ENCODE results near the gene GM2A. TPM values are rescaled to one million over a fixed set of nuclear protein-coding genes. Genes with fewer than 3 reads are reported as not detected.

The GM2A gene
- total and polyA plus RNA-seq, 2 of the 13 experiments (the other 11 are each of a cell fraction or from before 2014, with no cell fraction given) = 14.6 to 29.6 TPM

- TF ChIP-seq JDP2 (CRISPR knock-in tag; IDR thresholded peaks at IDR 0.05; ENCODE audit: borderline replicate concordance) (no peak), CENPT (CRISPR knock-in tag; IDR thresholded peaks at IDR 0.05; ENCODE audit: low read depth) (no peak), PBX2 (CRISPR knock-in tag; IDR thresholded peaks at IDR 0.05) (no peak), THAP8 (CRISPR knock-in tag; IDR thresholded peaks at IDR 0.05; ENCODE audit: borderline replicate concordance) (no peak), ZNF484 (CRISPR knock-in tag; IDR thresholded peaks at IDR 0.05; ENCODE audit: borderline replicate concordance, low read depth) (no peak), ZNF792 (CRISPR knock-in tag; IDR thresholded peaks at IDR 0.05) (no peak), SIX4 (CRISPR knock-in tag; IDR thresholded peaks at IDR 0.05) (no peak), AGO1 (IDR thresholded peaks at IDR 0.05; ENCODE audit: low read depth, low read length, poor library complexity, severe bottlenecking) (no peak), PLRG1 (conservative IDR thresholded peaks at IDR 0.05) (no peak), HHEX (CRISPR knock-in tag; IDR thresholded peaks at IDR 0.05) (no peak), ZNF720 (CRISPR knock-in tag; IDR thresholded peaks at IDR 0.05) (no peak), ZNF446 (CRISPR knock-in tag; IDR thresholded peaks at IDR 0.05) (no peak), ATF6 (CRISPR knock-in tag; conservative IDR thresholded peaks at IDR 0.05) (no peak), ZSCAN9 (CRISPR knock-in tag; IDR thresholded peaks at IDR 0.05; ENCODE audit: borderline replicate concordance) (no peak), IRF1 (CRISPR knock-in tag; IDR thresholded peaks at IDR 0.05; ENCODE audit: low read depth) (no peak), SRSF1 (optimal IDR thresholded peaks at IDR 0.05; ENCODE audit: low read depth, low read length) (peak; percentile 38), CCDC6 (CRISPR knock-in tag; IDR thresholded peaks at IDR 0.05) (0 out of 2 replicates have a peak, but pooled peaks have one; percentile 53), ZNF816 (CRISPR knock-in tag; IDR thresholded peaks at IDR 0.05; ENCODE audit: borderline replicate concordance) (0 out of 2 replicates have a peak, but pooled peaks have one; percentile 9), ZNF546 (CRISPR knock-in tag; conservative IDR thresholded peaks at IDR 0.05) (no peak), ATAD3A (CRISPR knock-in tag; IDR thresholded peaks at IDR 0.05) (no peak), YEATS2 (CRISPR knock-in tag; IDR thresholded peaks at IDR 0.05; ENCODE audit: borderline replicate concordance) (no peak), ZBTB43 (CRISPR knock-in tag; conservative IDR thresholded peaks at IDR 0.05) (no peak), ZNF496 (CRISPR knock-in tag; IDR thresholded peaks at IDR 0.05; ENCODE audit: insufficient replicate concordance) (no peak)
These were observed 29.3 kb upstream of the GM2A start, which contains the start of gene CCDC69 (continued) for GRCh38 chr5:151223447-151224264.
